ENCODE results near the gene ADAM33.

The ADAM33 gene, protein sequence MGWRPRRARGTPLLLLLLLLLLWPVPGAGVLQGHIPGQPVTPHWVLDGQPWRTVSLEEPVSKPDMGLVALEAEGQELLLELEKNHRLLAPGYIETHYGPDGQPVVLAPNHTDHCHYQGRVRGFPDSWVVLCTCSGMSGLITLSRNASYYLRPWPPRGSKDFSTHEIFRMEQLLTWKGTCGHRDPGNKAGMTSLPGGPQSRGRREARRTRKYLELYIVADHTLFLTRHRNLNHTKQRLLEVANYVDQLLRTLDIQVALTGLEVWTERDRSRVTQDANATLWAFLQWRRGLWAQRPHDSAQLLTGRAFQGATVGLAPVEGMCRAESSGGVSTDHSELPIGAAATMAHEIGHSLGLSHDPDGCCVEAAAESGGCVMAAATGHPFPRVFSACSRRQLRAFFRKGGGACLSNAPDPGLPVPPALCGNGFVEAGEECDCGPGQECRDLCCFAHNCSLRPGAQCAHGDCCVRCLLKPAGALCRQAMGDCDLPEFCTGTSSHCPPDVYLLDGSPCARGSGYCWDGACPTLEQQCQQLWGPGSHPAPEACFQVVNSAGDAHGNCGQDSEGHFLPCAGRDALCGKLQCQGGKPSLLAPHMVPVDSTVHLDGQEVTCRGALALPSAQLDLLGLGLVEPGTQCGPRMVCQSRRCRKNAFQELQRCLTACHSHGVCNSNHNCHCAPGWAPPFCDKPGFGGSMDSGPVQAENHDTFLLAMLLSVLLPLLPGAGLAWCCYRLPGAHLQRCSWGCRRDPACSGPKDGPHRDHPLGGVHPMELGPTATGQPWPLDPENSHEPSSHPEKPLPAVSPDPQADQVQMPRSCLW

DNA sequence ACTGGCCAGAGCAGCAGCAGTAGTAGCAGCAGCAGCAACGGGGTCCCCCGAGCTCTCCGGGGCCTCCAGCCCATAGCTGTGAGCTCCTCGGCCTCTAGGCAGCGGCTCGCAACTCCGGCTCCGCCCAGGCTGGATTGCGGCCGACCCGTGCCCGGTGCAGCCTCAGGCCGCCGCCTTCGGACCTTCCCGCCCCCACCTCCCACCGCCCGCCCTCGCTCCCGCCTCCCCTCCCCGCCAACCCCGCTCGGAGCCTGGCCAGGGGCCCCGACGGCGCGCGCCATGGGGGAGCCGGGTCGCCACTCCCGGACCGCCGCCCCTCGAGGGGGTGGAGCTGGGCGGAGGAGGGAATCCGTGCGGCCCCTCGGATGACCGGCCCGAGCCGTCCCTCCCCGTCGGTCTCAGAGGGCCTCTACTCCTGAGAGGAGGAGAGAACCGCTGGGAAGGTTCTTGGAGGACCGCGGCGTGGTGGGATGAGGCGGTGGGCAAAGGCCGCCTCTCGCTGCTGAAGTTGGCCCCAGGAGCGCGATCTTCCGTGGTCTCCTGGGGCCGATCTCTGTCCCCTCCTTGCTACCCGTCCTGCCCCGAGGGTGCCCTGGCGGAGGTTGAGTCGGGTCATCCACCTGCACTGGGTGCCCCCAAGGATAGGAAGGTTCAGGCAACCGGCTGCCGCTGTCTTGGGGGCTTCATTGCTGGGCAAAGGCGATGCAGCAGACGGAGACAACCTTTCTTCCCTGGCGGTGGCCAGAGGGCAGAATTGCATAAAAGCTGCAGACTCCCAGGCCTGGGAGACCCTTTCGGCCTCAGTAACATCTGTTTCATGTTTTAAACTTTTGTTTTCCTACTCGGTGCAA is at the start of gene ADAM33:
Gene ADAM33, minus strand, starts transcription at position 80 of the 851 bp plus-strand sequence. Its CDS starts 6 bp downstream, at position 74.
- no peak for TF ChIP-seq CTCF (IDR thresholded peaks at IDR 0.05; ENCODE audit: extremely low read depth, missing control alignments)
- DNase-seq (ENCODE audit: low spot score) = no peak

DNA sequence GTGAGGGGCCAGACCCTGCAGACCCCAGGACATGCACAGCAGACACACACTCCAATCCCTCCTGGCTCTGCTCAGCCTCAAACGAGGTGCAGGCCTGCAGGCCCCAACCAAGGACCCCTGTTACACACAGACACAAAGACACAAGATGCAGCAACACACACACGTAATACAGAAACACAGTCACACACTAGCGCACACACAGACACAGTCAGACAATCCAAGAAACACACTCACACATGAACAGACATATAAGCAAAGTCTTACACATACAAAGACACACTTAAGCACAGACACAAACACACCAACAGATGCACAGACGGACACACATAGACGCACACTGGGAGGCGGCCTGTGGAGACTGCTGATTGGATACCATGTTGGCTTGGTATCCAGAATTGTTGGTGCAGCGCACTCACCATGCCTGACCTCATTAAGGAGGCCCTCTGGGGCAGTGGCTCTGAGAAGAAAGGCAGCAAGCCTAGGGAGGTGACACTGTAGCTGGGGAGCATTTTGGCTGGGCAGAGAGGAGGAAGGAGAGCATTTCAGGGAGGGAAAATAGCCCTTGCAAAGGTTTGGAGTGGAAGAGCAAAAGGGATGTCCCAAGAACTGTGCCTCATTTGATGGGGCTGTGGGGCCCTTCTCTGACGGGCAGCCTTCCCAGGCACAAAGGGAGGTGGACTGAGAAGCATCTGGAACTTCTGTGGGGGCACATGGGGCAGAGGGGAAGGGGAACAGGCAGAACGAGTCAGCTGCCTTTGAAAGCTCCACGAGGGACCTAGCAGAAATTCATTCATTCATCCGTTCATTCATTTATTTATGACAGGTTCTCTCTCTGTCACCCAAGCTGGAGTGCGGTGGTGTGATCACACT is 49.2 kb upstream of the ADAM33 start:
- no peak for TF ChIP-seq CTCF (IDR thresholded peaks at IDR 0.05; ENCODE audit: extremely low read depth, missing control alignments)
- no peak for DNase-seq (ENCODE audit: low spot score)

DNA sequence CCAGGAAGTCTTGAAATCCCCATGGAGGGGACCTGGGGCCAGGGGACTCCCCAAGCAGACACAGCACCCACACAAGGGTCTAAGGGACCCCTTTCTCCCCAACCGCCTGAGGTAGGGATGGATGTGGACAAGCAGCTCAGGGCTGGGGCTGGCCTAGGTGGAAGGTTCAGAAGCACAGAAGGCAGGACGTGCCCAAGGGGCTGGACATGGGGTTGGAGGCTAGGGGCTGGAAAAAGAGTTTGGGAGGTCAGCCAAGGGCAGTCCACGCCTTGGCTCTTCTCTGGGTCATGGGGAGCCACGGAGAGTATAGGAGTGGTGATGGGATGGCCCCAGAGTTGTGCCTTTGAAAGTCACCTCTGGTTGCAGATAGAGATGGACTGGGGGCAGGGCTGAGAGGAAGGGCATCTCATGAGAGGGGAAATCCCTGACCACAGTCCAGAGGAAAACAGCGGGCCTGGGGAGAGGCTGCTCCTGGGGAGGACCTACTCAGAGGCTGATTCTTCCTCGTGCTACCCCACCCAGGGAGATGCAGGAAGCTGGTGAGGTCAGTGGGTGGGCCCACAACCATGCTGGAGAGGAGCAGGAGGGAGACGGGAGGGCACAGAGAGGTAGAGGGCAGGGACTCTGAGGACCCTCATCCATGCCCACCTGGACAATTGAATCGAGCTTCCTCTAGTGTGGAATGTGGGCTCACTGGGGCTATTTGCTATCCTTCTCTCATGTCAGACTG is 48.2 kb upstream of the ADAM33 start:
- TF ChIP-seq CTCF (IDR thresholded peaks at IDR 0.05; ENCODE audit: extremely low read depth, missing control alignments) = no peak
- no peak for DNase-seq (ENCODE audit: low spot score)

GRCh38 chr20:3729378-3729777 is 47.6 kb upstream of the ADAM33 start:
- DNase-seq (ENCODE audit: low spot score) = no peak
- TF ChIP-seq CTCF (IDR thresholded peaks at IDR 0.05; ENCODE audit: extremely low read depth, missing control alignments) = no peak

DNA sequence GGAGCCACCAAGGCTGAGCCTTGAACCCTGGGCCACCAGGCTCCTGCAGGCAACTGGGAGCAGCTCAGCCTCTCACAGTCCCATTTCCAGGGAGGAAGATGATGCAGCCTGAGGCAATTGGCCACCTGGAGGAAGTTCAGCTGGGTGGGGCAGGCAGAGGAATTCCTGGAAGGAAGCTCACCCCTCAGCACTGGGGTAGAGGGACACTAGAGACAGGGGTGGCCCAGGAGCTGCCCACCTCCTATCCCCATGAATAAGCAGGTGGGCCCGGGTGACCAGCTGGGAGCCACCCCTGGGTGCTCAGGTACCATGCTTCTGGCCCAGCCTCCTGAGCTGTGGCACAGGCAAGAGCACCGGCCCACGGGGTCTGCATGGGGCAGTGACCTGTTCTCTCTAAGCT is 47.1 kb upstream of the ADAM33 start:
- DNase-seq (ENCODE audit: low spot score) = no peak

More for the DNA sequence above, 47.1 kb upstream of the ADAM33 start:
- no peak for TF ChIP-seq CTCF (IDR thresholded peaks at IDR 0.05; ENCODE audit: extremely low read depth, missing control alignments)
